Measurements from ENCODE around the gene CACNA2D2. TPM values are rescaled to one million over a fixed set of nuclear protein-coding genes. Genes with fewer than 3 reads are reported as not detected.

Gene CACNA2D2
- total RNA-seq, 1 donor from 2014 or later: 0.52 TPM

DNA sequence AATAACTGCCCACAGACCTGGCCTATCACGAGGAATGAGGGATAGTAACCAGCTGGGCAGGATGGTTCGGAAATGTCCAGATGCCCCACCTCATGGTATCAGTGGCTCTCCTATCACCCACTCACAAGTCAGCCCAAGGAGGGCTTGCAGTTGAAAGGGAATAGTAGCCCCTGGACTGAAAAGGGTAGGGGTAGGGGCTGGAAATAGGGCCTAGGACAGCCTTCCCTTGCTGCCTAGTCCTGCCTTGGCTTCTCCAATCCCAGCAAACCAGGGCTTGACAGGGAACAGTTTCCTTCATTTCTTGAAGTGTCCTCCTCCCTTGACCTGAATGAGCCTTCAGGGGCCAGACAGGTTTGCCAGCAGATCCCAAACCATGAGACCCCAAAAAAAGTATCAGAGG lies 1.2 kb upstream of the CACNA2D2 start:
- Mint-ChIP-seq H3K9me3 (no peaks in the 10 kb centered on the region), H3K36me3 (ENCODE audit: low read depth) (no peaks in the 10 kb centered on the region), H3K4me3 (peak overlapping the region; percentile 53), H3K27me3 (ENCODE audit: insufficient read depth) (peaks cover 51% of the 10 kb centered on the region), H3K4me1 (ENCODE audit: low read depth) (no peaks in the 10 kb centered on the region), H3K27ac (no peak overlapping the region)
- no peak for DNase-seq (ENCODE audit: low spot score)
- intact Hi-C loops (cut with micrococcal nuclease): no loop called here

DNA sequence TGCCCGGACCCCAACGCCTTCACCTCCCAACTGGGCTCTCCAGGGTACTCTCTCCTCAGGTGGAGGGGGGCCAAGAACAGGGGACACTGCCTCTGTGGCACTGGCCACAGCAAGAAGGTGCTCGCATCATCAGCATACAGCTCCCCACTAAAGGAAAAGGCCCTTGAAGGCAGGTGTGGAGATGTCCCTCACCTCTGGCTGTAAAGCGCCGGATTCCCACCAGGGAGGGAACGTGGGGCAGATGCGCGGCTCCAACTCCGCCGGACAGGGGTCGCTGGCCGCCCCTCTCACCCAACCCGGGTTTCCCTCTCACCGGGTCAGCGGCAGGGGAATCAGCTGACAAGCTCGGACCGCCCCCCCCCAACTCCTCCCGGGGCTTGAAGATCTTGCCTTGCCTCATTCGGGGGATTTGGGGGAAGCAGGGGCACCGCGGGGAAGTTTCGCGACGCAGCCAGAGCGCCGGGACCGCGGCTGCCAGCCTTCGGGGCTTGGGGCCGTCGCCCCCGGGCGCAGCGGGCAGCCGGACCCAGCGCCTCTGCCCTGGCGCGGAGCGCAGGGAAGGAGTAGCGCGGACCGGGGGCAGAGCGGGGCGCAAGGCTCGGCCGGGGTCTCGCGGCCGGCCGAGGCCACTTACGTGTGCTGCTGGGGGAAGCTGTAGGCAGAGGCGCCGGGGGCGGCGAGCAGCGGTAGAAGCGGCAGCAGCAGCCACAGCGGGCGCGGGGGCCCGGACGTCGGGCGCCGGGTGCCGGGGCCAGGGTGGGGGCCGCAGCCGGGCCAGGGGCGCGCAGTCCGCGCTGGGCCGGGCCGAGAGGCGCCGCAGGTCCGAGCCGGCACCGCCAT lies 630 bp downstream of the CACNA2D2 start:
- H3K27ac Mint-ChIP-seq: peak overlapping the region; percentile 34
- no peak for DNase-seq (ENCODE audit: low spot score)
- no peaks in the 10 kb centered on the region for H3K9me3 Mint-ChIP-seq
- H3K27me3 Mint-ChIP-seq (ENCODE audit: insufficient read depth): peaks cover 58% of the 10 kb centered on the region
- intact Hi-C loops (cut with micrococcal nuclease): no loop called here
- H3K4me3 Mint-ChIP-seq: peak overlapping the region; percentile 65
- no peaks in the 10 kb centered on the region for H3K36me3 Mint-ChIP-seq (ENCODE audit: low read depth)
- no peaks in the 10 kb centered on the region for H3K4me1 Mint-ChIP-seq (ENCODE audit: low read depth)

DNA sequence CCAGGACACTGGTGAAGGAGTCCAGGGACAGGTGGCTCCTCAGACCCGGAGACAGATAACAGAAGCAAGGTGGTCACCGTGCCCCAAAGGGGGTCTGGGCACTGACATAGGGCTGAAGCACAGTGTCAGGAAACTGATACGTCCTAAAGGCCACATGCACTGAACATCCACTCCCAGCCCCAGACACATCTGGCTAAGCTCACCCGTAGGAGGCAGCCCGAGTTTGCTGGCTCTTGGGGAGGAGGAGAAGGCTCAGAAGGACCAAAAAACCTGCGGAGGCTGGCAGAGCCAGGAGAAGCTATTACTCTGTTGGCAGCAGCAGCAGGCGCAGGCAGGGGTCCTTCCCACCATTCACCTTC lies 1.2 kb downstream of the CACNA2D2 start:
- DNase-seq (ENCODE audit: low spot score): no peak
- H3K4me1 Mint-ChIP-seq (ENCODE audit: low read depth): no peaks in the 10 kb centered on the region
- peaks cover 60% of the 10 kb centered on the region for H3K27me3 Mint-ChIP-seq (ENCODE audit: insufficient read depth)
- H3K9me3 Mint-ChIP-seq: no peaks in the 10 kb centered on the region
- intact Hi-C loops (cut with micrococcal nuclease): no loop called here
- peak overlapping the region; percentile 65 for H3K4me3 Mint-ChIP-seq
- H3K36me3 Mint-ChIP-seq (ENCODE audit: low read depth): no peaks in the 10 kb centered on the region
- peak overlapping the region; percentile 34 for H3K27ac Mint-ChIP-seq

DNA sequence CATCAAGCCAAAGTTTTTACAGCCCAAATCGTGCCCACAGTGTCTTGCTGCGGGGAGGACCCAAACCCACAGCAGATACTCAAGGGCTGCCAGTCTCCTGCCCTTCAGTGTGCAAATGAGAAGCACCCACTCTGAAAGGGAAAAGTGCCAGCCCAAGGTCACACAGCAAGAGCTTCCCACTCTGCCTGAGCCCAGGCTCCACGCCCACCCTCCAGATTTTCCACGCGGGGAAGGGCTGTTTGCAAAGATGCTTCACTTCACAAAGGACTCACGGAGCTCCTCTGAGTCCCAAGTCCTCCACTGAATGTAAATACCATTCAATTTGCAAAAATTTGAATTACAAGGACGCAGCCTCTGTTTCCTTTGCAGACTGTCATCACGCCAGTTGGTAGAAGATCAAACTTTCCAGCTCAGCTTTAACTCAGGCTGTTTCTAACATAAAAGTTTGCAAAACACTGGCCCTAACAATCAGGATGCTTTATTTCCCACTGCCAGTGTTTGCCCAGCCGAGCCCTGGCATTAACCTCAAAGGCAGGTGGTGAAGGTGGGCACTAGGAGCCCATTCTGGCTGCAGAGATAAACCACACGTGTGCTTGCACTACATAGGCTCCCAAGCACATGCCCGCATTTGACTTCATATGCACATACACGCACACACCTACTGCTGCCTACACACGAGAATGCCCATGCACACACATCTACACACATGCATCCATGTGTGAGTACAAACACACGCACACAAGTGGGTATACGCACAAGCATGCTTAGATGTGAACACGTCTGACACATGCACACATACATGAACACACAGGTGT lies 7.6 kb downstream of the CACNA2D2 start:
- peaks cover 17% of the 10 kb centered on the region for H3K4me1 Mint-ChIP-seq (ENCODE audit: low read depth)
- H3K4me3 Mint-ChIP-seq: no peak overlapping the region
- DNase-seq (ENCODE audit: low spot score): no peak
- no peak overlapping the region for H3K27ac Mint-ChIP-seq
- H3K36me3 Mint-ChIP-seq (ENCODE audit: low read depth): no peaks in the 10 kb centered on the region
- H3K27me3 Mint-ChIP-seq (ENCODE audit: insufficient read depth): peaks cover 14% of the 10 kb centered on the region
- H3K9me3 Mint-ChIP-seq: no peaks in the 10 kb centered on the region
- intact Hi-C loops (cut with micrococcal nuclease): no loop called here

DNA sequence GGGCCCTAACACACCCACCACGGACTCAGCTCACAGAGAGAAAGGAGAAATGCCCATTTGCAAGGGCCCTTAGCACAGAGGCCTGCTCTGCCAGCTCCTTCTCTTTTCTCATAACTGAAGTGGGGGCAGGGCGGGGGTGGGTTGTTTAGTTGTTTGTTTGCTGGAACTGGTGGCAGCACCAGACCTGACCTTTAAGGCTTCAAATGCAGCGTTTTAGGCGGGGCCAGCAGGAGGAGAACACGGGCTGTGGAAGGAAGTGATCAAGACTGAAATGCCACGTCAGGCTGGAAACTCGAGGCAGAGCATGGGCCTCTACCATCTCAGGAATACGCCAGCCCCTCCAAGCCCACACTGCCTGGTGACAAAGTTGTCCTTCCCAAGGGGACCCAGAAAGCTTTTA lies 9.3 kb downstream of the CACNA2D2 start:
- H3K27ac Mint-ChIP-seq: peak overlapping the region; percentile 18
- H3K9me3 Mint-ChIP-seq: no peaks in the 10 kb centered on the region
- no peak overlapping the region for H3K4me3 Mint-ChIP-seq
- peaks cover 7% of the 10 kb centered on the region for H3K27me3 Mint-ChIP-seq (ENCODE audit: insufficient read depth)
- no peak for DNase-seq (ENCODE audit: low spot score)
- intact Hi-C loops (cut with micrococcal nuclease): no loop called here
- peaks cover 22% of the 10 kb centered on the region for H3K4me1 Mint-ChIP-seq (ENCODE audit: low read depth)
- no peaks in the 10 kb centered on the region for H3K36me3 Mint-ChIP-seq (ENCODE audit: low read depth)

DNA sequence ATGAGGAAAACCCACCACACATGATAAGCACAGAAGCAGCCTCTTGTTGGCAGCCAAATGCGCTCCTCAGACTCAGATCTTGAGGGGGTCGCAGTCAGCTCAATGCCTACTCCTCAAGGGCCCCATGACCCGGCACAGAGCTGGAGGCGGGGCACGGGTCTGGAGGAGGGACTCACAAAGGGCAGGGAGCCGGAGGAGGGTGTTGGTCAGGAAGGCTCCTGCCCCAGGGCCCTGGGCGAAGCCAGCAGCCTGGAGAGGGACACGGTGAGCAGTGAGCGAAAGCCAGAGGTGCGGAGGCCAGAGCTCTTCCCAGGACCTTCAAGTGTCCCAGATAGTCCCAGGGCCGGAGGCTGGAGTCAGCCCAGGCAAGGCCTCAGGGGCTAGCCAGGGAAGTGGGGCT lies 9.8 kb downstream of the CACNA2D2 start:
- Mint-ChIP-seq H3K9me3 (no peaks in the 10 kb centered on the region), H3K4me3 (no peak overlapping the region), H3K4me1 (ENCODE audit: low read depth) (peaks cover 22% of the 10 kb centered on the region), H3K36me3 (ENCODE audit: low read depth) (no peaks in the 10 kb centered on the region), H3K27me3 (ENCODE audit: insufficient read depth) (peaks cover 5% of the 10 kb centered on the region), H3K27ac (no peak overlapping the region)
- DNase-seq (ENCODE audit: low spot score): no peak
- intact Hi-C loops (cut with micrococcal nuclease): no loop called here

DNA sequence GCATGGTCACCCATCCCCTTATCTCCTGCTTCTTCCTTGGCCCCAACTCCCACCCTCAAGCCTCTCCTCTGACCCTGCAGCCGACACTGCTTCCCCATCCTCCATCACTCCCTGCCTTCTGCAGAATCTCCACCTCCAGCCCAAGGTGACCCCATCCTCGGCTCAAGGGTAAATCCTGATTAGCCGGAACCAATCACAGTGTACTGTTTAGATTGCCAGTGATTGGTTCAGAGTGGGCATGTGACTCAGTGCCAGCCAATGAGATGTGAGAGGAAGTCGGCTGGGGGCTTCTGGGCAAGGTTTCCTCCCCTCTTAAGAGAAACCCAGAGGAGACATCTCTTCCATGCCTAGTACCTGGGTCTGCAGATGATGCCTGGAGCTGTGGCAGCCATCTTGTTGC lies 10.3 kb downstream of the CACNA2D2 start:
- DNase-seq (ENCODE audit: low spot score): no peak
- no peaks in the 10 kb centered on the region for H3K36me3 Mint-ChIP-seq (ENCODE audit: low read depth)
- peaks cover 22% of the 10 kb centered on the region for H3K4me1 Mint-ChIP-seq (ENCODE audit: low read depth)
- intact Hi-C loops (cut with micrococcal nuclease): no loop called here
- peaks cover 5% of the 10 kb centered on the region for H3K27me3 Mint-ChIP-seq (ENCODE audit: insufficient read depth)
- no peak overlapping the region for H3K27ac Mint-ChIP-seq
- H3K4me3 Mint-ChIP-seq: no peak overlapping the region
- no peaks in the 10 kb centered on the region for H3K9me3 Mint-ChIP-seq

DNA sequence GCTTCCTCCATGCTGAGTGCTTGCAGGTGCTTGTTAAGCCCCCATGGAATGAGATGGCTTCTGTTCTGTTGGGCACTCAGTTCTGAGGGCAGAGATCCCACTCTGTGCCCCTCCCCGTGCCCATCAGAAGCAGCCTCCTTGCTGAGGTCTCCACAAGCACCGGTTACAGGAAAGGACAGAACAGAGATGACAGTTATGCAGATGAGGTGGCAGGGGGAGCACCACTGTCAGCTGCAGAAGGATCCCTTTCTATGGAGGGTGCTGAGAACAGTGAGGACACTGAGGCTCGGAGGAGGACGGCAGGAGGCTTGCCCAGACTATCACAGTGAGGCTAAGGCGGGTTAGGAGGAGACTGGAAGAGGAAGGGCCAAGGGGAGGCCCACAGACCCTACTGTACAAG lies 12.4 kb downstream of the CACNA2D2 start:
- no peaks in the 10 kb centered on the region for H3K36me3 Mint-ChIP-seq (ENCODE audit: low read depth)
- no peak for DNase-seq (ENCODE audit: low spot score)
- intact Hi-C loops (cut with micrococcal nuclease): no loop called here
- H3K27ac Mint-ChIP-seq: peak overlapping the region; percentile 83
- no peaks in the 10 kb centered on the region for H3K9me3 Mint-ChIP-seq
- no peaks in the 10 kb centered on the region for H3K27me3 Mint-ChIP-seq (ENCODE audit: insufficient read depth)
- peaks cover 22% of the 10 kb centered on the region for H3K4me1 Mint-ChIP-seq (ENCODE audit: low read depth)
- no peak overlapping the region for H3K4me3 Mint-ChIP-seq

DNA sequence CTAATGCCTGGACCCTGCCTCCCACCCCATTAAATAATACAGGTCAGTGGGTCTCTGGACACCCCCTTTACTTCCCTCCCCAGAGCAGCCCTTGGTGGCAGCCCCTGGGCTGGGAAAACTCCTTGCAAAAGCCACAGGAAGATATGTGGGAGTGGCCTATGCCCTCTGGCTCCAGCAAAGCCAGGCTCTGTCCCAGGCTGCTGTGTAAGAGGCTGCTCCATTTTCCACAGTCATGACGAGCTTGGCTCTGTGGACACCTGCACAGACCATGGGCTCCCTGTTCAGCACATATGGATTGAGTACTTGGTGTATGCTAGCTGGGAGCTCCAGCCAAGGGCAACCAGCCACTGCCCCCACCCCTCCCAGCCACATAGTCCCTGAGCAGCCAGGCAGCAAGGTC lies 13.0 kb downstream of the CACNA2D2 start:
- Mint-ChIP-seq H3K27me3 (ENCODE audit: insufficient read depth) (no peaks in the 10 kb centered on the region), H3K27ac (no peak overlapping the region), H3K4me3 (peak overlapping the region; percentile 2), H3K9me3 (no peaks in the 10 kb centered on the region), H3K4me1 (ENCODE audit: low read depth) (peaks cover 22% of the 10 kb centered on the region), H3K36me3 (ENCODE audit: low read depth) (no peaks in the 10 kb centered on the region)
- no peak for DNase-seq (ENCODE audit: low spot score)
- intact Hi-C loops (cut with micrococcal nuclease): no loop called here

DNA sequence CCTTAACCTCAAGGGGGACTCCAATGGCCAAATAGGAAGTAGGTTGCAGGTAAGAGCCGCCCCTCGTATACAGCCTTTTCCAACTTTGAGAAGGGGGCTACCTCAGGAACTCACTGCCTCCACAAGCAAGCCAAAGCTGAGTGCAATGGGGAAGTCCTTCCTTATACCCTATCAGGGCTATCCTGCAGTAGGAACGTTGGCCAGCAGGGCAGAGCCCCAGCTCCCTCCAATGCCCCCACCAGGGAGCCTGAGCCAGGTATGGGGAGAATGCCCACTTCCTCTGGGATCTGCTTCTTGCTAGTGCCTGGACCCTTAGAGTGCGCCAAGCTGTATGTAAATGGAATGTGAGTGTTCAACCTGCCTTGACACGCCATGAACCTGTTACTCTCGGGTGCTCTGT lies 16.3 kb downstream of the CACNA2D2 start:
- DNase-seq (ENCODE audit: low spot score): no peak
- no peaks in the 10 kb centered on the region for H3K9me3 Mint-ChIP-seq
- H3K36me3 Mint-ChIP-seq (ENCODE audit: low read depth): no peaks in the 10 kb centered on the region
- peaks cover 12% of the 10 kb centered on the region for H3K4me1 Mint-ChIP-seq (ENCODE audit: low read depth)
- H3K27me3 Mint-ChIP-seq (ENCODE audit: insufficient read depth): no peaks in the 10 kb centered on the region
- H3K4me3 Mint-ChIP-seq: no peak overlapping the region
- no peak overlapping the region for H3K27ac Mint-ChIP-seq
- intact Hi-C loops (cut with micrococcal nuclease): no loop called here

DNA sequence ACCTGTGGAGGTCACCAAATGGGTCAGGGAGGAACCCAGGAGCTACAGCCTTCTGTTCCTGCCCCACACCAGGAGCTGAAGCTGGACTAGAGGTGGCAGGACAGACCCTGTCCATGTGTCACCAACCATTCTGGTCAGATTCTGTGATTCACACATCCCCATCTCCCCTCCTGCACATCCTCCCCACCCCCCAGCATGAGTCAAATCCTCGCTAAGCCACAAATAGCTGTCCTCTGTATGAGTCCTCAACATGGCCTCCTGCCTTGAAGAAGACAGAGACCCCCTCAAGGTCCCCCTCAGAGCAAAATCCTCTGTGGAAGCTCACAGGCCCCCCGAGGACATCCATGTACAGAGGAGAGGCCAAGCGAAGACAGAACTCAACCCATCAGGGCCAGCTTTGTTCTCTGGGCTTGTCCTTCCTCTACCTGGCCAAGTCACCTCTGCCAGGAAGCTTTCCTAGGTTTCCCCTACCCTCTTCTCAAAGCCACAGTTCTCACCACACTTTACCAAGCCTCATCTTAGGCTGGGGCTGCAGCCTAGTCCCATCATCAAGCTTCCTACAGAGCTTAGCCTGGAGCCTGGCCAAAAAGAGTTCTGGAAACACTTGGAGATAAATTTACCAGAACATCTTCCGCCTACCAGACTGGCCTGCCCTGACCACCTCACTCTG lies 17.1 kb downstream of the CACNA2D2 start:
- no peaks in the 10 kb centered on the region for H3K9me3 Mint-ChIP-seq
- intact Hi-C loops (cut with micrococcal nuclease): no loop called here
- H3K27ac Mint-ChIP-seq: no peak overlapping the region
- H3K4me1 Mint-ChIP-seq (ENCODE audit: low read depth): peaks cover 10% of the 10 kb centered on the region
- no peak overlapping the region for H3K4me3 Mint-ChIP-seq
- no peaks in the 10 kb centered on the region for H3K36me3 Mint-ChIP-seq (ENCODE audit: low read depth)
- no peaks in the 10 kb centered on the region for H3K27me3 Mint-ChIP-seq (ENCODE audit: insufficient read depth)
- DNase-seq (ENCODE audit: low spot score): no peak

DNA sequence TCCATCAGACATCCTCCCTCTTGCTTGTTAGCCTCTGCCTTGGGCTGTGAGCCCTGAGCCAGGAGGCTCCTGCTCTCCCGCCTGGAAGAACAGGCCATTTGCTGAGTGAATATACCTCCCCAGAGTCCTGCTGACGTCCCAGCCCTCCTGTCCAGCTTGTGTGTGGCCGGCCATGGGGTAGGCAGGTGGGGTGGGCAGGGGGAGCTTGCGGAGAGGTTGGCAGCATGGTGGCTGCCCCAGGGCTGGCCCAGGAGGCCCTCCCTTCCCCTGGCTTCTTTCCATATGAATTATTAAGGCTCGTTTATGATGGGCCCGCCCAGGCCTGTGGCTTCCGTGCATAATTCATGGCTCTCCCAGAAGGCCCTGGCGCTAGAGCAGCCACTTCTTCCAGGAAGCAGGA lies 18.7 kb downstream of the CACNA2D2 start:
- no peak for DNase-seq (ENCODE audit: low spot score)
- no peak overlapping the region for H3K27ac Mint-ChIP-seq
- H3K36me3 Mint-ChIP-seq (ENCODE audit: low read depth): no peaks in the 10 kb centered on the region
- intact Hi-C loops (cut with micrococcal nuclease): no loop called here
- no peaks in the 10 kb centered on the region for H3K27me3 Mint-ChIP-seq (ENCODE audit: insufficient read depth)
- H3K4me1 Mint-ChIP-seq (ENCODE audit: low read depth): no peaks in the 10 kb centered on the region
- no peaks in the 10 kb centered on the region for H3K9me3 Mint-ChIP-seq
- H3K4me3 Mint-ChIP-seq: no peak overlapping the region

DNA sequence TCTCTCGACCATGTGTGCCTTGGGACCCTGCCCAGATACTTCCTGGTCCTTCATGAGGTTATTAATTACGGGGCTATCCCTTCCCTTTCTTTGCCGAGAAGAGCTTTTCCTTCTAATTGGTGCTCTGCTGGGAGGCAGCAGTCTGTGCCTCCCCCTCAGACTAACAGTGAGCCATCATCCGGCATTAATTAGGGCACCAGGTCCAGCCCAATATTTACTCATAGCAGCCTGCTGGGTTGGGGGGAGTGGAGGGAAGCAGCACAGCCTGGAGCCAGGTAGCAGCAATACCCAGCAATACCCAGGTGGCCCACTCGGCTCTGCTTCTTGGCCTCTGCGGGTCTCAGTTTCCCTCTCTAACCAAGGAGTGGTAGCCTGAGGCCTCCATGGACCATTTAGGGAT lies 20.1 kb downstream of the CACNA2D2 start:
- H3K27ac Mint-ChIP-seq: no peak overlapping the region
- H3K4me3 Mint-ChIP-seq: no peak overlapping the region
- no peak for DNase-seq (ENCODE audit: low spot score)
- H3K36me3 Mint-ChIP-seq (ENCODE audit: low read depth): no peaks in the 10 kb centered on the region
- H3K27me3 Mint-ChIP-seq (ENCODE audit: insufficient read depth): no peaks in the 10 kb centered on the region
- H3K9me3 Mint-ChIP-seq: no peaks in the 10 kb centered on the region
- intact Hi-C loops (cut with micrococcal nuclease): no loop called here
- H3K4me1 Mint-ChIP-seq (ENCODE audit: low read depth): no peaks in the 10 kb centered on the region

Data from activated T-helper 1 cell treated with anti-CD3 and anti-CD28 coated beads, Interleukin-12 subunit alpha, Interleukin-12 subunit beta, Interleukin-2, Interleukin-4 antibody, amounts not matched to agents 30 ng/mL and 10 ng/mL and 1 ng/mL, durations not matched to agents 14 hours and 24 hours and 36 hours (primary cell).